ENCODE measurements around the gene NAGLU. TPM values are rescaled to one million over a fixed set of nuclear protein-coding genes. Genes with fewer than 3 reads are reported as not detected.
A peak's percentile ranks its signal among the peaks of the same experiment; 100 is the strongest.

NAGLU gene
- total and polyA plus RNA-seq, 2 of the 13 experiments (the other 11 are each of a cell fraction or from before 2014, with no cell fraction given) = 28.2 to 40.1 TPM

GRCh38 chr17:42554250-42555121 lies 18.4 kb downstream of the NAGLU start (continued):
- TF ChIP-seq ZMAT3 (CRISPR knock-in tag; conservative IDR thresholded peaks at IDR 0.05) (peak; percentile 99), ZNF362 (CRISPR knock-in tag; IDR thresholded peaks at IDR 0.05; ENCODE audit: borderline replicate concordance) (peak; percentile 53; the same call in 1 of the 2 replicates), TCF7 (IDR thresholded peaks at IDR 0.05; ENCODE audit: low read depth) (no peak), SIX1 (CRISPR knock-in tag; IDR thresholded peaks at IDR 0.05; ENCODE audit: borderline replicate concordance) (no peak), ZNF614 (CRISPR knock-in tag; IDR thresholded peaks at IDR 0.05; ENCODE audit: borderline replicate concordance) (peak; percentile 93; the same call in 1 of the 2 replicates), SP1 (IDR thresholded peaks at IDR 0.05) (no peak), SP1 (CRISPR knock-in tag; IDR thresholded peaks at IDR 0.05) (peak; percentile 87), ZNF296 (CRISPR knock-in tag; conservative IDR thresholded peaks at IDR 0.05) (0 out of 2 replicates have a peak, but pooled peaks have one; percentile 71), ZNF451 (CRISPR knock-in tag; IDR thresholded peaks at IDR 0.05) (peak; percentile 96), RELA (CRISPR knock-in tag; IDR thresholded peaks at IDR 0.05) (peak; percentile 28; the same call in 1 of the 2 replicates), ZSCAN5A (CRISPR knock-in tag; IDR thresholded peaks at IDR 0.05; ENCODE audit: borderline replicate concordance) (no peak; the same call in 1 of the 2 replicates), ZNF589 (CRISPR knock-in tag; conservative IDR thresholded peaks at IDR 0.05) (peak; percentile 87; the same call in 1 of the 2 replicates), ZNF501 (CRISPR knock-in tag; IDR thresholded peaks at IDR 0.05) (peak; percentile 86), RFXANK (CRISPR knock-in tag; IDR thresholded peaks at IDR 0.05) (0 out of 2 replicates have a peak, but pooled peaks have one; percentile 64), KLF6 (CRISPR knock-in tag; IDR thresholded peaks at IDR 0.05) (peak; percentile 77; the same call in 1 of the 2 replicates), FOXJ3 (CRISPR knock-in tag; IDR thresholded peaks at IDR 0.05; ENCODE audit: borderline replicate concordance) (no peak), JDP2 (CRISPR knock-in tag; IDR thresholded peaks at IDR 0.05; ENCODE audit: borderline replicate concordance) (peak; percentile 64; the same call in 1 of the 2 replicates), ZNF704 (CRISPR knock-in tag; IDR thresholded peaks at IDR 0.05; ENCODE audit: borderline replicate concordance) (no peak; the same call in 1 of the 2 replicates), ATF2 (CRISPR knock-in tag; IDR thresholded peaks at IDR 0.05) (peak; percentile 96), ZNF737 (CRISPR knock-in tag; IDR thresholded peaks at IDR 0.05; ENCODE audit: borderline replicate concordance) (no peak)

Measured in HepG2 (cell line).